Measurements from ENCODE around the gene SLAIN1.

The SLAIN1 gene

GRCh38 chr13:77687799-77688198 lies 9.7 kb upstream of the SLAIN1 start:
- TF ChIP-seq CTCF (conservative IDR thresholded peaks at IDR 0.05): no peak
- no peak overlapping the region for H3K27ac ChIP-seq

GRCh38 chr13:77691871-77692270 lies 5.6 kb upstream of the SLAIN1 start:
- H3K27ac ChIP-seq: no peak overlapping the region
- TF ChIP-seq CTCF (conservative IDR thresholded peaks at IDR 0.05): no peak

- H3K27ac ChIP-seq: no peak overlapping the region
- TF ChIP-seq CTCF (conservative IDR thresholded peaks at IDR 0.05): no peak
Measured at GRCh38 chr13:77692746-77693448, 4.6 kb upstream of the SLAIN1 start.

- no peak for TF ChIP-seq CTCF (conservative IDR thresholded peaks at IDR 0.05)
- H3K27ac ChIP-seq: no peak overlapping the region
Measured at GRCh38 chr13:77693449-77693940, 4.0 kb upstream of the SLAIN1 start.

GRCh38 chr13:77696006-77696878 lies 1.2 kb upstream of the SLAIN1 start:
- no peak for TF ChIP-seq CTCF (conservative IDR thresholded peaks at IDR 0.05)
- H3K27ac ChIP-seq: 0 out of 2 replicates have a peak overlapping the region, but pooled peaks have one; percentile 80

GRCh38 chr13:77696879-77697216 lies 639 bp upstream of the SLAIN1 start:
- peak overlapping the region; percentile 80; the same call in 1 of the 2 replicates for H3K27ac ChIP-seq
- TF ChIP-seq CTCF (conservative IDR thresholded peaks at IDR 0.05): no peak

All from VCaP (cell line).